Ascending aorta (tissue), 2 donors: ENCODE measurements around the gene METTL26. TPM values are rescaled to one million over a fixed set of nuclear protein-coding genes. Genes with fewer than 3 reads are reported as not detected.
A peak's percentile ranks its signal among the peaks of the same experiment; 100 is the strongest.

Source experiments
- DNase-seq, 2 donors: peaks; one replicate each; pipeline ENCODE4 v3.0.0-alpha.2; 2019; ENCODE audit warnings: low spot score in 2 of 2
- H3K27ac ChIP-seq, 2 donors: fragments of 200-600 bp; sonication (generic); one replicate each; pipeline ENCODE4 v1.5.1; 2016 to 2017; ENCODE audit warnings: mild to moderate bottlenecking in 1 of 2
- H3K27me3 ChIP-seq: fragments of 200-600 bp; sonication (generic); one replicate; pipeline ENCODE4 v1.5.1; 2017
- H3K36me3 ChIP-seq, 2 donors: fragments of 200-600 bp; sonication (generic); one replicate each; pipeline ENCODE4 v1.5.1; 2016
- H3K4me1 ChIP-seq, 2 donors: fragments of 200-600 bp; sonication (generic); one replicate each; pipeline ENCODE4 v1.5.1; 2016 to 2017; ENCODE audit warnings: mild to moderate bottlenecking in 1 of 2
- H3K4me3 ChIP-seq, 2 donors: fragments of 200-600 bp; sonication (generic); one replicate each; pipeline ENCODE4 v1.5.1; 2016 to 2017; ENCODE audit warnings: mild to moderate bottlenecking in 1 of 2
- H3K9me3 ChIP-seq, 2 donors: fragments of 200-600 bp; sonication (generic); one replicate each; pipeline ENCODE4 v1.5.1; 2016
- intact Hi-C: fragments of 100-400 bp; cut with DNase I; formaldehyde crosslinking; loops from one replicate; pipeline ENCODE4 v1.15.1; 2023
- total RNA-seq: library from RNA; depleted of rRNA; stranded (reverse); fragments of >200 nt; gene quantifications from one replicate; pipeline ENCODE4 v1.1.0, GENCODE V29; 2016
- TF ChIP-seq, protein P1 (sequence below), 3 experiments: fragments of 200-600 bp in 2 of 3; fragments of 450-650 bp in 1 of 3; sonication (generic) in 2 of 3; IDR thresholded peaks; one replicate each; pipeline ENCODE4 v1.5.1; 2016 to 2019; ENCODE audit warnings: antibody characterized with exemption in 3 of 3, mild to moderate bottlenecking in 1 of 3, moderate library complexity in 1 of 3

The METTL26 gene
- total RNA-seq, 1 donor from 2014 or later = 523 TPM

DNA sequence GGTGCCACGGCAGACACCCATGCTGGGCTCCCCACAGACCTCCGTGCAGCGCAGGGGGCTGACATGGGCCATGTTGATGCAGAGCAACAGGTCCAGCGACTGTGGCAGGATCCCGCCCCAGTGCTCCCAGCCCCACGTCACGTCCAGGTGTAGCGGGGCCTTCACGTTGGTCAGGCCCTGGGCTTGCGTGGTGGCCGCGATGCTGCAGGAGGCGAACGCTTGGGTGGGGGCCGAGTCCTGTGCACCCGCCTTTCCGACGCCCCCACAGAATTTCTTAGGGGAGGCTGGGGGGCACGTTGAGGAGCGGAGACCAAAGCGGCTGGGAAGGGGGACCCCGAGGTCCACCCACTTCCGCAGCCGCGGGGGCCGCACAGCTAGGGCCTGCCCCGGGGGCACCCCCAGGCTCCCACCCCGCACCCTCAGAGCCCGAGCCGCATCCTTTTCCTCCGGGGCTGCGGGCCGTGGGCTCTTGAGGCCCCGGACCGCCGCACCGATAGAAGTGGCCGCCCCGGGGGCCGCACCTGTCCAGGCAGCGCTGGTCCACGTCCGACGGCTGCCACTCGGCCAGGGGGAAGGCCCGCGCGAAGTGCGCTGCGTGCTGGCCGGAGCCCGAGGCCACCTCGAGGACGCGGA is 416 bp downstream of the METTL26 start:
- peak overlapping the region; percentile 94 to 99 for H3K27ac ChIP-seq
- TF ChIP-seq, protein P1, sequence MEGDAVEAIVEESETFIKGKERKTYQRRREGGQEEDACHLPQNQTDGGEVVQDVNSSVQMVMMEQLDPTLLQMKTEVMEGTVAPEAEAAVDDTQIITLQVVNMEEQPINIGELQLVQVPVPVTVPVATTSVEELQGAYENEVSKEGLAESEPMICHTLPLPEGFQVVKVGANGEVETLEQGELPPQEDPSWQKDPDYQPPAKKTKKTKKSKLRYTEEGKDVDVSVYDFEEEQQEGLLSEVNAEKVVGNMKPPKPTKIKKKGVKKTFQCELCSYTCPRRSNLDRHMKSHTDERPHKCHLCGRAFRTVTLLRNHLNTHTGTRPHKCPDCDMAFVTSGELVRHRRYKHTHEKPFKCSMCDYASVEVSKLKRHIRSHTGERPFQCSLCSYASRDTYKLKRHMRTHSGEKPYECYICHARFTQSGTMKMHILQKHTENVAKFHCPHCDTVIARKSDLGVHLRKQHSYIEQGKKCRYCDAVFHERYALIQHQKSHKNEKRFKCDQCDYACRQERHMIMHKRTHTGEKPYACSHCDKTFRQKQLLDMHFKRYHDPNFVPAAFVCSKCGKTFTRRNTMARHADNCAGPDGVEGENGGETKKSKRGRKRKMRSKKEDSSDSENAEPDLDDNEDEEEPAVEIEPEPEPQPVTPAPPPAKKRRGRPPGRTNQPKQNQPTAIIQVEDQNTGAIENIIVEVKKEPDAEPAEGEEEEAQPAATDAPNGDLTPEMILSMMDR (IDR thresholded peaks at IDR 0.05) = no peak
- H3K27me3 ChIP-seq = no peaks in the 10 kb centered on the region
- H3K4me1 ChIP-seq = peaks cover 6 to 17% of the 10 kb centered on the region in 2 donors
- peaks cover 12 to 17% of the 10 kb centered on the region in 2 donors for H3K36me3 ChIP-seq
- intact Hi-C loops = loop anchor here (1.0 to 5.0 kb wide), 5 partner anchors 25 to 977 kb away; partner anchors contain the start of genes CAPN15, CRAMP1, IFT140 and STUB1
- H3K9me3 ChIP-seq = no peaks in the 10 kb centered on the region
- DNase-seq = no peak
- peak overlapping the region; percentile 81 to 97 for H3K4me3 ChIP-seq

DNA sequence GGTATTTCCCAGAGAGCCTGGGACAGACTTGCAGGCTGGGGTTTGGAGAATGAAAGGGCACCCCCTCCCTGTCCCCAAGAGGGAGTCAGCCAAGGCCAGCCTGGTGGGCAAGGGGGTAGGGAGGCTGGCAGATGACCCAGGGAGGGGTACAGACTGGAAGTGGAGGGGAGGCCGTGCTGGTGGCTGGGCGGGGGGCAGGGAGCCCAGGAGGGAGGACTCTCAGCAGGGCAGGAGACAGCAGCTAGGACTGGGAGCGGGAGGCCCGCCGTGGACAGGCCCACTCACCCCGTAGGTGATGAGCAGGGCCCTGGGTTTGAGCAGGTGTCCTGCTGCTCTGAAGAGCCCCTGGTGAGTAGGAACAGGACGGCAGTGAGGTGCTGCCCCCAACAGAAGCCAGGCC is 1.1 kb downstream of the METTL26 start:
- Histone ChIP-seq H3K4me3 (peak overlapping the region; percentile 81 to 97), H3K27me3 (no peaks in the 10 kb centered on the region), H3K27ac (no peak overlapping the region), H3K36me3 (peaks cover 12 to 17% of the 10 kb centered on the region in 2 donors), H3K9me3 (no peaks in the 10 kb centered on the region), H3K4me1 (peaks cover 6 to 17% of the 10 kb centered on the region in 2 donors)
- intact Hi-C loops = loop anchor here (5.0 kb wide), 1 partner anchor 977 kb away; the partner anchor contains the start of genes CRAMP1 and IFT140
- TF ChIP-seq, protein P1 (IDR thresholded peaks at IDR 0.05) = no peak
- DNase-seq = no peak

DNA sequence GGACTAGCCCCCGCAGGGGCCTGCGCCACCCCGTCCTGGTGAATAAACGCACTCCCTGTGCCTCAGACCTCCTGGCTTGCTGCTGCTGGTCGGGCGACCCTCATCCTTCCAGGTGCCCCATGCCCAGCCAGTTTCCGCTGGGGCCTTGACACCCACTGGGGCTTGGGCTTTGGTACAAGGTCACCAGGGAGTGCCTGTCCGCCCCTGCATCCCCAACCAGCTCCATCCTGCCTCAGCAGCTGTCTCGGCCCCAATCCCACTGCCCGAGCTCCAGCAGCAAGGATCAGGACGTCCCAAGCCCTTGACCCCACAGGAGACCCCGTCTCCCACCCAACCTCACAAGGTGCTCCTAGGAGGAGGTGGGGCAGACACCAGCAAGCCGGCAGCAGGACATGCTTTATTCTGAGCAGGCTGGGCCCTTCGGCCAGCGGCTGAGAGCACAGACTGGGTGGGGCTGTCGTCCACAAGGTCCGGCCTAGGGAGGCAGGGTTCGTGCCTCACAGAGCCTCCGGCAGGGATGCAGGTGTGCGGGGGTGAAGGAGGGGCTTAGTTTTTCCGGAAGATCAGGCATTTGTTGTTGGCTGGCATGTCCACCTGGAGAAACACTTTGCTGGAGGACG is 1.9 kb downstream of the METTL26 start:
- Histone ChIP-seq H3K4me3 (no peak overlapping the region), H3K27me3 (no peaks in the 10 kb centered on the region), H3K9me3 (no peaks in the 10 kb centered on the region), H3K27ac (no peak overlapping the region), H3K36me3 (peaks cover 12 to 17% of the 10 kb centered on the region in 2 donors), H3K4me1 (peaks cover 6 to 17% of the 10 kb centered on the region in 2 donors)
- intact Hi-C loops = no loop called here
- TF ChIP-seq, protein P1 (IDR thresholded peaks at IDR 0.05) = no peak
- no peak for DNase-seq

DNA sequence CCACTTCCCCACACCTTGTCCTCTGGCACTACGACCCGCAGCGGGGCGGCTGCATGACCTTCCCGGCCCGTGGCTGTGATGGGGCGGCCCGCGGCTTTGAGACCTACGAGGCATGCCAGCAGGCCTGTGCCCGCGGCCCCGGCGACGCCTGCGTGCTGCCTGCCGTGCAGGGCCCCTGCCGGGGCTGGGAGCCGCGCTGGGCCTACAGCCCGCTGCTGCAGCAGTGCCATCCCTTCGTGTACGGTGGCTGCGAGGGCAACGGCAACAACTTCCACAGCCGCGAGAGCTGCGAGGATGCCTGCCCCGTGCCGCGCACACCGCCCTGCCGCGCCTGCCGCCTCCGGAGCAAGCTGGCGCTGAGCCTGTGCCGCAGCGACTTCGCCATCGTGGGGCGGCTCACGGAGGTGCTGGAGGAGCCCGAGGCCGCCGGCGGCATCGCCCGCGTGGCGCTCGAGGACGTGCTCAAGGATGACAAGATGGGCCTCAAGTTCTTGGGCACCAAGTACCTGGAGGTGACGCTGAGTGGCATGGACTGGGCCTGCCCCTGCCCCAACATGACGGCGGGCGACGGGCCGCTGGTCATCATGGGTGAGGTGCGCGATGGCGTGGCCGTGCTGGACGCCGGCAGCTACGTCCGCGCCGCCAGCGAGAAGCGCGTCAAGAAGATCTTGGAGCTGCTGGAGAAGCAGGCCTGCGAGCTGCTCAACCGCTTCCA is 2.6 kb downstream of the METTL26 start:
- H3K9me3 ChIP-seq = no peaks in the 10 kb centered on the region
- TF ChIP-seq, protein P1 (IDR thresholded peaks at IDR 0.05) = no peak
- no peaks in the 10 kb centered on the region for H3K27me3 ChIP-seq
- intact Hi-C loops = no loop called here
- H3K4me3 ChIP-seq = no peak overlapping the region
- H3K36me3 ChIP-seq = peaks cover 17 to 20% of the 10 kb centered on the region in 2 donors
- H3K27ac ChIP-seq = no peak overlapping the region
- H3K4me1 ChIP-seq = peaks cover 6 to 17% of the 10 kb centered on the region in 2 donors
- no peak for DNase-seq

DNA sequence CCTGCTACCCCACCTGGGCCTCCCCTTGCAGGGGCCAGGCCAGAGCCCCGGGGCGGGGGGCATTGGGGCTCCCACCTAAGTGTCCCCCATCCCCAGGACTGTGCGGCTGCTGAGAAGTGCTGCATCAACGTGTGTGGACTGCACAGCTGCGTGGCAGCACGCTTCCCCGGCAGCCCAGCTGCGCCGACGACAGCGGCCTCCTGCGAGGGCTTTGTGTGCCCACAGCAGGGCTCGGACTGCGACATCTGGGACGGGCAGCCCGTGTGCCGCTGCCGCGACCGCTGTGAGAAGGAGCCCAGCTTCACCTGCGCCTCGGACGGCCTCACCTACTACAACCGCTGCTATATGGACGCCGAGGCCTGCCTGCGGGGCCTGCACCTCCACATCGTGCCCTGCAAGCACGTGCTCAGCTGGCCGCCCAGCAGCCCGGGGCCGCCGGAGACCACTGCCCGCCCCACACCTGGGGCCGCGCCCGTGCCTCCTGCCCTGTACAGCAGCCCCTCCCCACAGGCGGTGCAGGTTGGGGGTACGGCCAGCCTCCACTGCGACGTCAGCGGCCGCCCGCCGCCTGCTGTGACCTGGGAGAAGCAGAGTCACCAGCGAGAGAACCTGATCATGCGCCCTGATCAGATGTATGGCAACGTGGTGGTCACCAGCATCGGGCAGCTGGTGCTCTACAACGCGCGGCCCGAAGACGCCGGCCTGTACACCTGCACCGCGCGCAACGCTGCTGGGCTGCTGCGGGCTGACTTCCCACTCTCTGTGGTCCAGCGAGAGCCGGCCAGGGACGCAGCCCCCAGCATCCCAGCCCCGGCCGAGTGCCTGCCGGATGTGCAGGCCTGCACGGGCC is 3.4 kb downstream of the METTL26 start:
- TF ChIP-seq, protein P1 (IDR thresholded peaks at IDR 0.05) = no peak
- no peak overlapping the region for H3K27ac ChIP-seq
- H3K4me1 ChIP-seq = peaks cover 6 to 17% of the 10 kb centered on the region in 2 donors
- no peak overlapping the region for H3K4me3 ChIP-seq
- DNase-seq = no peak
- H3K9me3 ChIP-seq = no peaks in the 10 kb centered on the region
- intact Hi-C loops = no loop called here
- no peaks in the 10 kb centered on the region for H3K27me3 ChIP-seq
- peaks cover 18 to 28% of the 10 kb centered on the region in 2 donors for H3K36me3 ChIP-seq
